ENCODE measurements around the gene PPP2R3A. TPM values are rescaled to one million over a fixed set of nuclear protein-coding genes. Genes with fewer than 3 reads are reported as not detected.

Gene PPP2R3A
- polyA plus RNA-seq, 1 donor (not counting 4 experiments of a cell fraction or from before 2014, with no cell fraction given) = 11.1 TPM

DNA sequence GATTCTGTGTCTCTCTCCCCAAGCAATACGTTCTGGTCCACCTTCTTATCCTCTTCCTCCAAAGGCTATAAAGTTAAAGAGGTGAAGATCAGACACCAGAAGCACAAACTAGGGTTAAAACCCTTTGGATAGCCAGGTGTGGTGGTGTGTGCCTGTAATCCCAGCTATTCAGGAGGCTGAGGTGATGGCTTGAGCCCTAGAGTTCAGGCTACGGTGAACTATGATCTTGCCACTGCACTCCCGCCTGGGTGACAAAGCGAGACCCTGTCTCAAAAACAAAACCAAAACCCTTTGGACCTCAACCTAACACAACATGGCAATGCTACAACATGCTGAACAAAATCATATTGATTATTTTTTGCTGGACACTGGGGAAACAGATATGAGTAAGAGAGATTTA is 187.4 kb downstream of the PPP2R3A start:
- H3K27ac ChIP-seq (ENCODE audit: control insufficient read depth, insufficient read depth, low read length) = peak overlapping the region; percentile 77
- DNase-seq (ENCODE audit: low read depth, low spot score) = no peak
- H3K27me3 ChIP-seq (ENCODE audit: control insufficient read depth, extremely low read depth, insufficient read depth, low read length) = no peaks in the 10 kb centered on the region
- peaks cover 3% of the 10 kb centered on the region for H3K9me1 ChIP-seq (ENCODE audit: control insufficient read depth, extremely low read depth, insufficient read depth, low read length)
- H3K4me2 ChIP-seq (ENCODE audit: control insufficient read depth, extremely low read depth, insufficient read depth, low read depth, low read length) = peak overlapping the region; percentile 29
- H3K4me1 ChIP-seq (ENCODE audit: control insufficient read depth, extremely low read depth, insufficient read depth, low read length) = peaks cover 36% of the 10 kb centered on the region
- FAIRE-seq = no peak
- no peak overlapping the region for H3K4me3 ChIP-seq (ENCODE audit: control insufficient read depth in 2 of 3, extremely low read depth in 1 of 3, insufficient read depth in 2 of 3, low read depth in 1 of 3, low read length in 3 of 3)
- TF ChIP-seq, protein P1, sequence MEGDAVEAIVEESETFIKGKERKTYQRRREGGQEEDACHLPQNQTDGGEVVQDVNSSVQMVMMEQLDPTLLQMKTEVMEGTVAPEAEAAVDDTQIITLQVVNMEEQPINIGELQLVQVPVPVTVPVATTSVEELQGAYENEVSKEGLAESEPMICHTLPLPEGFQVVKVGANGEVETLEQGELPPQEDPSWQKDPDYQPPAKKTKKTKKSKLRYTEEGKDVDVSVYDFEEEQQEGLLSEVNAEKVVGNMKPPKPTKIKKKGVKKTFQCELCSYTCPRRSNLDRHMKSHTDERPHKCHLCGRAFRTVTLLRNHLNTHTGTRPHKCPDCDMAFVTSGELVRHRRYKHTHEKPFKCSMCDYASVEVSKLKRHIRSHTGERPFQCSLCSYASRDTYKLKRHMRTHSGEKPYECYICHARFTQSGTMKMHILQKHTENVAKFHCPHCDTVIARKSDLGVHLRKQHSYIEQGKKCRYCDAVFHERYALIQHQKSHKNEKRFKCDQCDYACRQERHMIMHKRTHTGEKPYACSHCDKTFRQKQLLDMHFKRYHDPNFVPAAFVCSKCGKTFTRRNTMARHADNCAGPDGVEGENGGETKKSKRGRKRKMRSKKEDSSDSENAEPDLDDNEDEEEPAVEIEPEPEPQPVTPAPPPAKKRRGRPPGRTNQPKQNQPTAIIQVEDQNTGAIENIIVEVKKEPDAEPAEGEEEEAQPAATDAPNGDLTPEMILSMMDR (optimal IDR thresholded peaks at IDR 0.05 in 1 of 3, IDR thresholded peaks at IDR 0.05 in 1 of 3, conservative IDR thresholded peaks at IDR 0.05 in 1 of 3; ENCODE audit: extremely low read depth in 1 of 3, insufficient read depth in 2 of 3, low read length in 3 of 3) = no peak
- no peak for TF ChIP-seq EZH2 (IDR thresholded peaks at IDR 0.05; ENCODE audit: low read length)
- no peak overlapping the region for H3K9ac ChIP-seq (ENCODE audit: control insufficient read depth, extremely low read depth, insufficient read depth, low read length)
- peaks cover 2% of the 10 kb centered on the region for H4K20me1 ChIP-seq (ENCODE audit: control insufficient read depth, extremely low read depth, insufficient read depth, low read length)
- H2AFZ ChIP-seq (ENCODE audit: control insufficient read depth, low read length) = no peak overlapping the region
- no peaks in the 10 kb centered on the region for H3K9me3 ChIP-seq (ENCODE audit: control insufficient read depth, low read depth, low read length)
- peaks cover 96% of the 10 kb centered on the region for H3K79me2 ChIP-seq (ENCODE audit: control insufficient read depth, insufficient read depth, low read length)
- H3K36me3 ChIP-seq (ENCODE audit: control insufficient read depth in 2 of 2, extremely low read depth in 1 of 2, insufficient read depth in 2 of 2, low read length in 2 of 2) = peaks cover 1 to 15% of the 10 kb centered on the region in 2 experiments
- dilution Hi-C loops (cut with MboI; ENCODE audit: extremely low pct_ligation_motif_present, low sequenced_read_pairs) = no loop called here

DNA sequence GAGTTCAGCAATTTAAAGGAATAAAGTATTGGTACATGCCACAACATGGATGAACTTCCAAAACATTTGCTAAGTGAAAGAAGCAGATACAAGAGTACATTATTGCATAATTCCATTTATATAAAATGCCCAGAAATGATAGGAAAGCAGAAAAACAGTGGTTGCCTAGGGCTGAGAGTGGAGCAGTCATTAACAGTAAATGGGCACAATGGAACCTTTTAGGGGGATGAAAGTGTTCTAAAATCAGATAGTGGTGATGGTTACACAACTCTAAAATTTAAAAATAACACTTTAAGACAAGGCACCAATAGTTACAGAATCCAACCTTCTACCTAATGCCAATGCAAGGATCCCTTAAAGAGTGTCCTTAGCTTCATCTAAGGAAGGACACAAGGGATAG is 196.0 kb downstream of the PPP2R3A start:
- no peak overlapping the region for H3K27ac ChIP-seq (ENCODE audit: control insufficient read depth, insufficient read depth, low read length)
- no peaks in the 10 kb centered on the region for H3K36me3 ChIP-seq (ENCODE audit: control insufficient read depth in 2 of 2, extremely low read depth in 1 of 2, insufficient read depth in 2 of 2, low read length in 2 of 2)
- H3K27me3 ChIP-seq (ENCODE audit: control insufficient read depth, extremely low read depth, insufficient read depth, low read length) = no peaks in the 10 kb centered on the region
- FAIRE-seq (no peak), DNase-seq (ENCODE audit: low read depth, low spot score) (no peak)
- H3K9ac ChIP-seq (ENCODE audit: control insufficient read depth, extremely low read depth, insufficient read depth, low read length) = no peak overlapping the region
- no peak overlapping the region for H2AFZ ChIP-seq (ENCODE audit: control insufficient read depth, low read length)
- H3K4me1 ChIP-seq (ENCODE audit: control insufficient read depth, extremely low read depth, insufficient read depth, low read length) = peaks cover 5% of the 10 kb centered on the region
- TF ChIP-seq, protein P1 (optimal IDR thresholded peaks at IDR 0.05 in 1 of 3, IDR thresholded peaks at IDR 0.05 in 1 of 3, conservative IDR thresholded peaks at IDR 0.05 in 1 of 3; ENCODE audit: extremely low read depth in 1 of 3, insufficient read depth in 2 of 3, low read length in 3 of 3) = no peak
- TF ChIP-seq EZH2 (IDR thresholded peaks at IDR 0.05; ENCODE audit: low read length) = no peak
- H4K20me1 ChIP-seq (ENCODE audit: control insufficient read depth, extremely low read depth, insufficient read depth, low read length) = no peaks in the 10 kb centered on the region
- no peaks in the 10 kb centered on the region for H3K9me1 ChIP-seq (ENCODE audit: control insufficient read depth, extremely low read depth, insufficient read depth, low read length)
- H3K4me2 ChIP-seq (ENCODE audit: control insufficient read depth, extremely low read depth, insufficient read depth, low read depth, low read length) = no peak overlapping the region
- dilution Hi-C loops (cut with MboI; ENCODE audit: extremely low pct_ligation_motif_present, low sequenced_read_pairs) = no loop called here
- peaks cover 96% of the 10 kb centered on the region for H3K79me2 ChIP-seq (ENCODE audit: control insufficient read depth, insufficient read depth, low read length)
- no peaks in the 10 kb centered on the region for H3K9me3 ChIP-seq (ENCODE audit: control insufficient read depth, low read depth, low read length)
- no peak overlapping the region for H3K4me3 ChIP-seq (ENCODE audit: control insufficient read depth in 2 of 3, extremely low read depth in 1 of 3, insufficient read depth in 2 of 3, low read depth in 1 of 3, low read length in 3 of 3)
